HFFc6 (cell line): Measurements from ENCODE around the gene SETDB1. TPM values are rescaled to one million over a fixed set of nuclear protein-coding genes. Genes with fewer than 3 reads are reported as not detected.

Experiments used
- DNase-seq: peaks from one replicate; pipeline ENCODE4 v3.0.0-alpha.2; 2018
- H3K27ac Mint-ChIP-seq: 2 replicates; pipeline ENCODE4 v1.8.0; 2020; ENCODE audit warnings: mild to moderate bottlenecking, mixed read lengths
- H3K27me3 Mint-ChIP-seq: 2 replicates; pipeline ENCODE4 v1.8.0; 2021; ENCODE audit warnings: mild to moderate bottlenecking, moderate library complexity, mixed read lengths; ENCODE audit not compliant: insufficient read depth
- H3K36me3 Mint-ChIP-seq: 2 replicates; pipeline ENCODE4 v1.8.0; 2021; ENCODE audit warnings: low read depth, mixed read lengths
- H3K4me1 Mint-ChIP-seq: 2 replicates; pipeline ENCODE4 v1.8.0; 2020; ENCODE audit warnings: low read depth, mixed read lengths
- H3K4me3 Mint-ChIP-seq: 2 replicates; pipeline ENCODE4 v1.8.0; 2020; ENCODE audit warnings: mild to moderate bottlenecking, moderate library complexity, mixed read lengths
- H3K9me3 Mint-ChIP-seq: 2 replicates; pipeline ENCODE4 v1.8.0; 2020; ENCODE audit warnings: mild to moderate bottlenecking, mixed read lengths
- CTCF ChIP-seq: fragments of 200-600 bp; sonication (generic); IDR thresholded peaks from 2 replicates; pipeline ENCODE4 v1.5.0; 2021; ENCODE audit warnings: antibody characterized with exemption, mild to moderate bottlenecking
- total RNA-seq, 6 experiments: library from RNA; stranded (reverse); fragmentation: NEBNext Ultra II Directional; extraction: Animal tissue kit (Norgen Biotek cat#: 25700); gene quantifications; 2 replicates in 1 of 6; 3 replicates in 5 of 6; pipeline ENCODE4 v1.2.3, GENCODE V29; 2021

SETDB1 gene
- total RNA-seq, 6 experiments from 2014 or later: 21.0 to 25.7 (median 23.4) TPM

- Mint-ChIP-seq H3K27ac (peak overlapping the region; percentile 7; the same call in 1 of the 2 replicates), H3K9me3 (no peaks in the 10 kb centered on the region), H3K36me3 (peaks cover 13% of the 10 kb centered on the region; the same call in 1 of the 2 replicates), H3K4me3 (no peak overlapping the region), H3K4me1 (peaks cover 34% of the 10 kb centered on the region), H3K27me3 (peaks cover 2% of the 10 kb centered on the region)
- no peak for TF ChIP-seq CTCF
- no peak for DNase-seq
Observed at GRCh38 chr1:151000408-151000807, 74.2 kb downstream of the SETDB1 start.

GRCh38 chr1:151001602-151002001 is 75.4 kb downstream of the SETDB1 start:
- Mint-ChIP-seq H3K9me3 (no peaks in the 10 kb centered on the region), H3K27ac (no peak overlapping the region), H3K27me3 (peaks cover 3% of the 10 kb centered on the region), H3K4me3 (no peak overlapping the region), H3K36me3 (peaks cover 13% of the 10 kb centered on the region; the same call in 1 of the 2 replicates), H3K4me1 (peaks cover 46% of the 10 kb centered on the region)
- TF ChIP-seq CTCF: no peak
- DNase-seq: no peak

- no peak overlapping the region for H3K4me3 Mint-ChIP-seq
- peaks cover 50% of the 10 kb centered on the region for H3K4me1 Mint-ChIP-seq
- H3K36me3 Mint-ChIP-seq: peaks cover 13% of the 10 kb centered on the region; the same call in 1 of the 2 replicates
- no peak overlapping the region for H3K27ac Mint-ChIP-seq
- no peak for DNase-seq
- H3K27me3 Mint-ChIP-seq: peaks cover 4% of the 10 kb centered on the region
- no peaks in the 10 kb centered on the region for H3K9me3 Mint-ChIP-seq
- TF ChIP-seq CTCF: no peak
Observed at GRCh38 chr1:151002051-151002450, 75.9 kb downstream of the SETDB1 start.

- no peak overlapping the region for H3K4me3 Mint-ChIP-seq
Observed at GRCh38 chr1:151002611-151003010, 76.4 kb downstream of the SETDB1 start.

DNA sequence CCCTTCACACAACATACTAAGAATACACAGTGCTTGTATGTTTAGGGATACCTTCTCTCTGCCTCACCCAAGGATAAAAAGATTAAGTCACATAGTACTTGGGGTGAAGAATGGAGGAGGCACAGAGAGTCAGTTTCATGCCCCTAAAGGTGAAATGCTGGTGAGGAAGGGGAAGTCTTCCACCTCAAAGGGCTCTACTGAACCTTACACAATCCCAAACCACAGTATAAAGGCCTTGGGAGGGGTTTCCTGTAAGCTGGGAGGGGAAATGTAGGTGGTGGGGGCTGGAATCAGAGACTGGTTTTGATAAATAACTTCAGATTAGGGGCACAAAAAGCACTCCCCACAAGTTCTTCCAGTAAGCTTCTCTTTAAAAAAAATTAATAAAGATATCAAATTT is 77.0 kb downstream of the SETDB1 start:
- Mint-ChIP-seq H3K4me3 (no peak overlapping the region), H3K27me3 (peaks cover 4% of the 10 kb centered on the region), H3K27ac (no peak overlapping the region; the same call in 1 of the 2 replicates), H3K9me3 (no peaks in the 10 kb centered on the region), H3K36me3 (peaks cover 13% of the 10 kb centered on the region; the same call in 1 of the 2 replicates), H3K4me1 (peaks cover 62% of the 10 kb centered on the region)
- DNase-seq: no peak
- TF ChIP-seq CTCF: no peak

More at GRCh38 chr1:151002611-151003010, 76.4 kb downstream of the SETDB1 start:
- Mint-ChIP-seq H3K27ac (peak overlapping the region; percentile 54; the same call in 1 of the 2 replicates), H3K4me1 (peaks cover 56% of the 10 kb centered on the region), H3K9me3 (no peaks in the 10 kb centered on the region), H3K27me3 (peaks cover 4% of the 10 kb centered on the region), H3K36me3 (peaks cover 13% of the 10 kb centered on the region; the same call in 1 of the 2 replicates)
- TF ChIP-seq CTCF: no peak
- DNase-seq: no peak
